ENCODE results near the gene IGF1R. TPM values are rescaled to one million over a fixed set of nuclear protein-coding genes. Genes with fewer than 3 reads are reported as not detected.
A peak's percentile ranks its signal among the peaks of the same experiment; 100 is the strongest.

IGF1R gene
- total RNA-seq, 1 donor from 2014 or later: 23.5 TPM

GRCh38 chr15:98737159-98737558 is 88.8 kb downstream of the IGF1R start:
- H2AFZ ChIP-seq (replicated peaks): no peak overlapping the region
- no peak for DNase-seq (ENCODE audit: low spot score)
- H3K4me1 Mint-ChIP-seq: peaks cover 5% of the 10 kb centered on the region
- no peak overlapping the region for H3K27ac ChIP-seq
- peaks cover 25% of the 10 kb centered on the region for H3K4me1 ChIP-seq
- H3K36me3 Mint-ChIP-seq: peaks cover 10% of the 10 kb centered on the region
- no peaks in the 10 kb centered on the region for H3K27me3 Mint-ChIP-seq (ENCODE audit: insufficient read depth, low read depth)
- peaks cover 10% of the 10 kb centered on the region for H3K9me3 Mint-ChIP-seq
- peaks cover 100% of the 10 kb centered on the region for H3K79me2 ChIP-seq (ENCODE audit: low read depth)
- no peak overlapping the region for H3K27ac Mint-ChIP-seq
- H3K36me3 ChIP-seq: no peaks in the 10 kb centered on the region
- H3K4me3 Mint-ChIP-seq: no peak overlapping the region
- H4K20me1 ChIP-seq (ENCODE audit: low read depth): peaks cover 100% of the 10 kb centered on the region
- H3K4me3 ChIP-seq: no peak overlapping the region
- TF ChIP-seq EZH2 (IDR thresholded peaks at IDR 0.05) (no peak), CTCF (IDR thresholded peaks at IDR 0.05) (no peak), EZH2phosphoT487 (IDR thresholded peaks at IDR 0.05) (no peak)
- no peaks in the 10 kb centered on the region for H3F3A ChIP-seq (ENCODE audit: low read depth)
- H3K27me3 ChIP-seq: no peaks in the 10 kb centered on the region
- H3K9ac ChIP-seq: no peak overlapping the region
- H3K4me2 ChIP-seq: no peak overlapping the region
- no peaks in the 10 kb centered on the region for H3K9me3 ChIP-seq (ENCODE audit: low read depth)

- peak overlapping the region; percentile 74 for H3K27ac Mint-ChIP-seq
- Histone ChIP-seq H3K9me3 (ENCODE audit: low read depth) (no peaks in the 10 kb centered on the region), H3K9ac (no peak overlapping the region), H4K20me1 (ENCODE audit: low read depth) (peaks cover 100% of the 10 kb centered on the region), H3K36me3 (no peaks in the 10 kb centered on the region), H3K27ac (no peak overlapping the region), H3F3A (ENCODE audit: low read depth) (no peaks in the 10 kb centered on the region), H3K27me3 (no peaks in the 10 kb centered on the region), H3K79me2 (ENCODE audit: low read depth) (peaks cover 100% of the 10 kb centered on the region), H3K4me2 (no peak overlapping the region), H2AFZ (replicated peaks) (no peak overlapping the region), H3K4me3 (no peak overlapping the region), H3K4me1 (peaks cover 24% of the 10 kb centered on the region)
- H3K4me3 Mint-ChIP-seq: no peak overlapping the region
- peaks cover 5% of the 10 kb centered on the region for H3K4me1 Mint-ChIP-seq
- H3K9me3 Mint-ChIP-seq: peaks cover 11% of the 10 kb centered on the region
- H3K27me3 Mint-ChIP-seq (ENCODE audit: insufficient read depth, low read depth): no peaks in the 10 kb centered on the region
- no peak for TF ChIP-seq EZH2phosphoT487 (IDR thresholded peaks at IDR 0.05)
- no peak for TF ChIP-seq CTCF (IDR thresholded peaks at IDR 0.05)
- TF ChIP-seq EZH2 (IDR thresholded peaks at IDR 0.05): no peak
- no peak for DNase-seq (ENCODE audit: low spot score)
- H3K36me3 Mint-ChIP-seq: peaks cover 11% of the 10 kb centered on the region
Measured at GRCh38 chr15:98737721-98738120, 89.4 kb downstream of the IGF1R start.

GRCh38 chr15:98738689-98739401 is 90.5 kb downstream of the IGF1R start:
- Histone ChIP-seq H3K27me3 (no peaks in the 10 kb centered on the region), H3K79me2 (ENCODE audit: low read depth) (peaks cover 100% of the 10 kb centered on the region), H3F3A (ENCODE audit: low read depth) (no peaks in the 10 kb centered on the region), H3K9ac (no peak overlapping the region), H3K9me3 (ENCODE audit: low read depth) (no peaks in the 10 kb centered on the region), H2AFZ (replicated peaks) (no peak overlapping the region), H4K20me1 (ENCODE audit: low read depth) (peaks cover 98% of the 10 kb centered on the region), H3K36me3 (no peaks in the 10 kb centered on the region), H3K4me1 (peaks cover 20% of the 10 kb centered on the region), H3K4me2 (no peak overlapping the region), H3K4me3 (no peak overlapping the region), H3K27ac (no peak overlapping the region)
- Mint-ChIP-seq H3K27ac (no peak overlapping the region), H3K27me3 (ENCODE audit: insufficient read depth, low read depth) (no peaks in the 10 kb centered on the region), H3K4me3 (no peak overlapping the region), H3K4me1 (peaks cover 9% of the 10 kb centered on the region), H3K36me3 (peaks cover 11% of the 10 kb centered on the region), H3K9me3 (peaks cover 9% of the 10 kb centered on the region)
- TF ChIP-seq EZH2 (IDR thresholded peaks at IDR 0.05): no peak
- TF ChIP-seq EZH2phosphoT487 (IDR thresholded peaks at IDR 0.05): no peak
- TF ChIP-seq CTCF (IDR thresholded peaks at IDR 0.05): no peak
- no peak for DNase-seq (ENCODE audit: low spot score)

All from neural progenitor cell (in vitro differentiated cells).